ENCODE results near the gene PCDH7.

DNA sequence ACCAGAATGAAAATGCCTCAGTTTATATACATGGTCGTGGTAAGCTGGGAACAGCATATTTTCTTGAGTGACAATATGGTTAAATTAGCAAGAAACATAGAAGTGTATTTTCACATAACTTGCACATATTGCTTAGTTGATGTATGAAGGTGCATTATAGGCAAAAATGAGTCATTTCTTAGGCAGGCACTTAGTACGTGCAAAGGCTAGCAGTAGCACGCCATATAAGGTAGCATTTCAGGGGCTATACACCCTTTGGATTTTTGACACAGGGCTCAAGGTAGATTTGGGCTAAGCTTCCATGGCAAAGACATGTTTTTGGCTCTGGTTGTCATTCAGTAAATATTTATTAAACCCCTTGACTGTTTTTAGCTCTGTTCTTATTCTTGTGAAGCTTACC lies 33.1 kb downstream of the PCDH7 start:
- TF ChIP-seq CTCF (conservative IDR thresholded peaks at IDR 0.05; ENCODE audit: low read depth, low read length), result no peak
- peak; percentile 34; the same call in 1 of the 2 replicates for TF ChIP-seq FOS (IDR thresholded peaks at IDR 0.05; ENCODE audit: low read depth, low read length)
- no peak for TF ChIP-seq POLR2A (IDR thresholded peaks at IDR 0.05; ENCODE audit: low read depth, low read length)
- TF ChIP-seq MAZ (IDR thresholded peaks at IDR 0.05; ENCODE audit: borderline replicate concordance, low read depth, low read length), result no peak

Measured in IMR-90 (cell line).